ENCODE results near the gene PRDM8.

- TF ChIP-seq CTCF (IDR thresholded peaks at IDR 0.05; ENCODE audit: insufficient read depth, low read length, poor library complexity, severe bottlenecking), result no peak
- TF ChIP-seq EZH2phosphoT487 (conservative IDR thresholded peaks at IDR 0.05; ENCODE audit: low read length), result no peak
Measured at GRCh38 chr4:80216100-80216761, 18.9 kb downstream of the PRDM8 start.
